Esophagus squamous epithelium (tissue), 5 donors: ENCODE measurements around the gene FNDC7. TPM values are rescaled to one million over a fixed set of nuclear protein-coding genes. Genes with fewer than 3 reads are reported as not detected.
A peak's percentile ranks its signal among the peaks of the same experiment; 100 is the strongest.

Experiments used
- DNase-seq: peaks from one replicate; lab custom pipeline; 2025; lab: John Stamatoyannopoulos, UW
- H3K27ac ChIP-seq, 4 donors: fragments of 200-600 bp; sonication (generic); one replicate each; pipeline ENCODE4 v1.5.1; 2016 to 2019; ENCODE audit warnings: mild to moderate bottlenecking in 1 of 4
- H3K27me3 ChIP-seq, 4 donors: fragments of 200-600 bp; sonication (generic); 1 replicate in 3 of 4; 2 replicates in 1 of 4; pipeline versions ENCODE4 v1.5.1 to v1.6.0; 2017 to 2021; ENCODE audit warnings: antibody characterized with exemption in 1 of 4
- H3K36me3 ChIP-seq, 3 donors: fragments of 200-600 bp; sonication (generic); one replicate each; pipeline ENCODE4 v1.5.1; 2016 to 2019
- H3K4me1 ChIP-seq, 3 donors: fragments of 200-600 bp; sonication (generic); one replicate each; pipeline ENCODE4 v1.5.1; 2017 to 2019
- H3K4me3 ChIP-seq, 4 donors: fragments of 200-600 bp; sonication (generic); 1 replicate in 3 of 4; 2 replicates in 1 of 4; pipeline ENCODE4 v1.5.1; 2016 to 2019; ENCODE audit warnings: mild to moderate bottlenecking in 2 of 4, moderate library complexity in 1 of 4
- H3K9me3 ChIP-seq, 3 donors: fragments of 200-600 bp; sonication (generic); one replicate each; pipeline ENCODE4 v1.5.1; 2016 to 2019
- POLR2A ChIP-seq, 4 donors: fragments of 450-650 bp; IDR thresholded peaks; one replicate each; pipeline ENCODE4 v1.6.1; 2017; ENCODE audit warnings: antibody characterized with exemption in 4 of 4, mild to moderate bottlenecking in 4 of 4, moderate library complexity in 3 of 4
- WGBS, 2 donors: methylation state at CpG; one replicate each; pipeline ENCODE4 v1.1.5; 2018; 5-methylcytosine and 5-hydroxymethylcytosine counted together
- intact Hi-C: fragments of 100-400 bp; cut with DNase I; formaldehyde crosslinking; loops from one replicate; pipeline ENCODE4 v1.15.0; 2022
- total RNA-seq, 4 donors: library from RNA; depleted of rRNA; stranded (reverse); fragments of >200 nt; gene quantifications; one replicate each; pipeline ENCODE4 v1.1.0, GENCODE V29; 2016
- TF ChIP-seq, protein P1 (sequence below), 6 experiments: fragments of 450-650 bp in 4 of 6; fragments of 200-600 bp in 2 of 6; sonication (generic) in 2 of 6; IDR thresholded peaks; one replicate each; pipeline ENCODE4 v1.5.1; 2016 to 2019; ENCODE audit warnings: antibody characterized with exemption in 6 of 6, mild to moderate bottlenecking in 4 of 6, moderate library complexity in 4 of 6
- donor health status: DM: yes; HTN: yes; CAD: no.

The FNDC7 gene
- total RNA-seq, 4 donors from 2014 or later: not detected

DNA sequence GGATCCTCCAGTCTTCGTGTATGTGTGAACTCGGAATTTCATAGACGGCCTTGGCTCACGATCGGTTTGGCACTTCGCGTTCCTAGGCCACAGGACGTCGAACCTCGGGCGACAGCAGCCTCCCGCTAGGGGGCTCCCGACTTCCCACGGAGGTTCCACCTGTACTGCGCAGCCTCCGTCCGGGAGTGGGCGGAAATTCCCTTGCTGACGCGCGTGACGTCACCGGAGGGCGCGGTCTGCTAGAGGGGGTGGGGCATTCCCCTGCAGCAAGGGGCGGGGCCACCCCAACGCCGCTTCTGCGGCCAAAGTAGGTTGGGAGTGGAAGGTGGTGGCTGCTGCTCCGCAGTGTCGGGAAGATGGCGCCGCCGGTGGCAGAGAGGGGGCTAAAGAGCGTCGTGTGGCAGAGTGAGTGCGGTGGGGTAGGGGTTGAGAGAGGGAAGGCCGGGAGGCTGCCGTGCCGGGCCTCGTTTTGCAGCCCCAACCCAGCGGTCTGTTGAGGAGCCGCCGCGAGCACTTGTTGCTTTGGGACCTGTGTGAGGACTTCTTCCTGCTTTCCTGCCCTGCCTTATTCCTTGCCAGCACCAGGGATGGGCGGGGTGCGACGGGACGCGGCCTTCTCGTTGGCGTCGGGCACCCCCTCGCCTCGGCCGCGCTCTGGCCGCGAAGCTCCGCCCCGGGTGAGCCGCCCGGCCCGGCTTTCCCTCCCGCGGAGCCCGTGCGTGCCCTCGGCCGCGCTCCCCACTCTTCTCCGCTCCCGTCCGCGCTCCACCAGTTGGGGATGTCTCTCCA lies 33.9 kb downstream of the FNDC7 start, which contains the start of gene STXBP3:
TSS of gene STXBP3 (plus strand) at position 293 of the 789 bp plus-strand sequence. CDS start at position 357, 64 bp downstream.
- DNase-seq: peak; percentile 92
- Histone ChIP-seq H3K27ac (peak within 1 kb of the TSS; percentile 97 to 100 (median 98)), H3K4me1 (peaks cover 5 to 42% (median 15%) of the 10 kb centered on the region in 3 donors), H3K9me3 (no peaks in the 10 kb centered on the region), H3K36me3 (no peaks in the 10 kb centered on the region), H3K27me3 (no peaks in the 10 kb centered on the region), H3K4me3 (peak within 1 kb of the TSS; percentile 74 to 99 (median 84))
- 0 to 3% methylated on average over 20 to 41 of the region's 75 CpGs for WGBS, 2 donors
- TF ChIP-seq, protein P1, sequence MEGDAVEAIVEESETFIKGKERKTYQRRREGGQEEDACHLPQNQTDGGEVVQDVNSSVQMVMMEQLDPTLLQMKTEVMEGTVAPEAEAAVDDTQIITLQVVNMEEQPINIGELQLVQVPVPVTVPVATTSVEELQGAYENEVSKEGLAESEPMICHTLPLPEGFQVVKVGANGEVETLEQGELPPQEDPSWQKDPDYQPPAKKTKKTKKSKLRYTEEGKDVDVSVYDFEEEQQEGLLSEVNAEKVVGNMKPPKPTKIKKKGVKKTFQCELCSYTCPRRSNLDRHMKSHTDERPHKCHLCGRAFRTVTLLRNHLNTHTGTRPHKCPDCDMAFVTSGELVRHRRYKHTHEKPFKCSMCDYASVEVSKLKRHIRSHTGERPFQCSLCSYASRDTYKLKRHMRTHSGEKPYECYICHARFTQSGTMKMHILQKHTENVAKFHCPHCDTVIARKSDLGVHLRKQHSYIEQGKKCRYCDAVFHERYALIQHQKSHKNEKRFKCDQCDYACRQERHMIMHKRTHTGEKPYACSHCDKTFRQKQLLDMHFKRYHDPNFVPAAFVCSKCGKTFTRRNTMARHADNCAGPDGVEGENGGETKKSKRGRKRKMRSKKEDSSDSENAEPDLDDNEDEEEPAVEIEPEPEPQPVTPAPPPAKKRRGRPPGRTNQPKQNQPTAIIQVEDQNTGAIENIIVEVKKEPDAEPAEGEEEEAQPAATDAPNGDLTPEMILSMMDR (IDR thresholded peaks at IDR 0.05): peak; percentile 90 to 98 (median 94)
- peak in 3 of 4 donors; percentile 97 to 100 (median 99) for TF ChIP-seq POLR2A (IDR thresholded peaks at IDR 0.05)
- intact Hi-C loops: no loop called here

DNA sequence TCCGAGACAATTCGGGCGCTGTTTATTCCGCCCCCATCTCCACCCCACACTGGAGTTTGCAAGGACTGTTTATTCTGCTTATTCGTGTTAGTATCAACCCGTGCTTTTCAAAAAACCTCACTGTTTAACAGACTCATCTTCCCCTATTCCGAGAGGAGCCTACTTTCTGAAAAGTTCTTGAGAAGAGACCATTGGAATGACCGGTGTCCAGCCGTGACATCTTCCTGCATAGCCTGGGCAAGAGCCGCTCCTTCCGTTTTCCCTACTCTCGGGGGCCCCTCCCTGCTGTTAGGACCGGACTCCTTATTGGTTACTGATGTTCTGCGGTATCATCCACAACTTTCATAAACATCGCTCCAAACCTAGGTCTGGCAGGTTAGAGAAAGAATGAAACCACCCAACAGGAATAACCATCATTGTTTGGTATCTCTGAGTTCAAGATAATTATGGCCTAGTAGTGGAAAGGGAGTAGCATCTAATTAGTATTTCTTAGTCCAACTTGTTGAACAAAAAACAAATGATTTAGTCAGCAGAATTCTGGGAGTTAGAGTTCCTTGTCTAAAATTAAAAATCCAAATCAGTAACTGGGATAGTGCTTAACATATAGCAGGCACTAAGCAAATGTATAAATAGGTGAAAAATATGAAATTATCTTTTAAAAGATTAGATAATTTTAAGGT lies 34.6 kb downstream of the FNDC7 start:
- WGBS, 2 donors: 0% methylated on average over 15 of the region's 15 CpGs
- Histone ChIP-seq H3K4me1 (peaks cover 5 to 47% (median 15%) of the 10 kb centered on the region in 3 donors), H3K27me3 (no peaks in the 10 kb centered on the region), H3K36me3 (peaks cover 0 to 5% (median 0%) of the 10 kb centered on the region in 3 donors), H3K4me3 (peak overlapping the region; percentile 74 to 99 (median 84)), H3K9me3 (no peaks in the 10 kb centered on the region), H3K27ac (peak overlapping the region; percentile 97 to 100 (median 98))
- intact Hi-C loops: no loop called here
- peak in 2 of 4 donors; percentile 42 to 64 for TF ChIP-seq POLR2A (IDR thresholded peaks at IDR 0.05)
- TF ChIP-seq, protein P1 (IDR thresholded peaks at IDR 0.05): no peak
- DNase-seq: peak; percentile 11

DNA sequence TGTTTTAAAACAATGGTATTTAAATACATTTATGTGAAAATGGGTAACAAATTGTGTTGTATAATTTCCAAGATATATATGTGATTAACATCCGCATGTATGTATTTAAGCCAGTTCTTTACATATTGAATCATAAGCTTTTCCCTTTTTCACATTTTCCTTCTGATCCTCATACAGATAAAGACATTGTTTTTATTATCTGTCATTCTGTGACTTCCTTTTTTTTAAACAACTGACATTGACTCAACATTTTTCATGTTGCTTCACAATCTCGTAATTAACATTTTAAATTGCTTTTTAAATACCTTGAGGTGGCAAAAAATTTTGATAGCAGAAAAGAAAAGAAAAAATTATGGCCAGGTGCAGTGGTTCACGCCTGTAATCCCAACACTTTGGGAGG lies 35.2 kb downstream of the FNDC7 start:
- Histone ChIP-seq H3K27ac (peak overlapping the region in 3 of 4 donors; percentile 97 to 98 (median 97)), H3K36me3 (peaks cover 0 to 11% (median 0%) of the 10 kb centered on the region in 3 donors), H3K27me3 (no peaks in the 10 kb centered on the region), H3K4me1 (peaks cover 5 to 51% (median 15%) of the 10 kb centered on the region in 3 donors), H3K4me3 (peak overlapping the region in 3 of 4 donors; percentile 74 to 99 (median 92)), H3K9me3 (no peaks in the 10 kb centered on the region)
- no peak for DNase-seq
- no peak for TF ChIP-seq POLR2A (IDR thresholded peaks at IDR 0.05)
- TF ChIP-seq, protein P1 (IDR thresholded peaks at IDR 0.05): no peak
- intact Hi-C loops: no loop called here
- 67 to 69% methylated on average over 3 of the region's 3 CpGs for WGBS, 2 donors

DNA sequence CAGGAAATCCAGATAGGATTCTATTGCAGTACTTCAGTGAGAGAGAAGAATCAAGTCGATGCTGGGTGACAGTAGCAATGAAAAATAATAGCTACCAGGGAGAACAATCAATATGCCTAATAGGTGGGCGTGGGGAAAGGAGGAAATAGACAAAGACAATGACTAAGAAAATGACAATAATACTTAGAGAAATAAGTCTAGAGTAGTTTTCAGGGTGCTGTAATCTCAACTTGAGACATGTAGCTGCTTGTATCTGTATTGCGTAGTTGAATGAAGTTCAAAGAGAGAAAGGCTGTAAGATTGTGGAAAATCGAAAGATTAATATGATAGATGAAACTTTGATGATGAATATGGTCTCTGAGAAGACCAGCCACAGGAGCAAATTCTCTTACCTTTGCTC lies 36.4 kb downstream of the FNDC7 start:
- 26 to 54% methylated on average over 4 of the region's 4 CpGs for WGBS, 2 donors
- Histone ChIP-seq H3K27ac (peak overlapping the region in 3 of 4 donors; percentile 16 to 48 (median 40)), H3K4me1 (peaks cover 5 to 51% (median 15%) of the 10 kb centered on the region in 3 donors), H3K27me3 (no peaks in the 10 kb centered on the region), H3K4me3 (no peak overlapping the region), H3K9me3 (no peaks in the 10 kb centered on the region), H3K36me3 (peaks cover 0 to 23% (median 0%) of the 10 kb centered on the region in 3 donors)
- intact Hi-C loops: no loop called here
- TF ChIP-seq, protein P1 (IDR thresholded peaks at IDR 0.05): no peak
- no peak for TF ChIP-seq POLR2A (IDR thresholded peaks at IDR 0.05)
- no peak for DNase-seq
